IMR-90 (cell line): ENCODE data around the gene ZNF521. TPM values are rescaled to one million over a fixed set of nuclear protein-coding genes. Genes with fewer than 3 reads are reported as not detected.

ENCODE experiments used
- ATAC-seq: fragments of 200-7000 bp; cut with Tn5 transposase; 2 replicates; pipeline ENCODE4 v1.9.1; 2020; ENCODE audit warnings: low read depth, mild to moderate bottlenecking, moderate library complexity
- BruUV-seq: library from RNA; stranded (reverse); fragments of 400-500 nt; replicated peaks from 2 replicates; lab custom pipeline; 2021; lab: Mats Ljungman, UMichigan
- CTCF ChIA-PET: fragments of 300-600 bp; formaldehyde crosslinking; extraction: SDS; loops from one replicate; lab custom pipeline; 2021; ENCODE audit warnings: antibody characterized with exemption; lab: Yijun Ruan, JAX
- POLR2A ChIA-PET: fragments of 300-600 bp; sonication (Branson Sonifier 250); formaldehyde crosslinking; loops from one replicate; lab custom pipeline; 2022; ENCODE audit warnings: antibody characterized with exemption; ENCODE audit not compliant: unreplicated experiment; lab: Charles Lee
- DNase-seq: peaks from one replicate; pipeline ENCODE4 v3.0.0; 2013
- H2AFZ ChIP-seq: replicated peaks from 2 replicates; pipeline ENCODE3; 2013; ENCODE audit warnings: low read length, mild to moderate bottlenecking; ENCODE audit not compliant: poor library complexity
- H2AK5ac ChIP-seq: 2 replicates; pipeline ENCODE4 v1.6.1; 2013; ENCODE audit warnings: low read depth, low read length, inconsistent platforms
- H2AK9ac ChIP-seq: replicated peaks from 2 replicates; pipeline ENCODE3; 2013; ENCODE audit warnings: mild to moderate bottlenecking, low read depth, low read length, moderate library complexity; ENCODE audit not compliant: poor library complexity
- H2BK120ac ChIP-seq: 2 replicates; pipeline ENCODE4 v1.6.1; 2013; ENCODE audit warnings: low read depth, low read length, inconsistent platforms
- H2BK15ac ChIP-seq: 3 replicates; pipeline ENCODE4 v1.6.1; 2013; ENCODE audit warnings: low read depth, low read length, inconsistent platforms
- H2BK20ac ChIP-seq: 2 replicates; pipeline ENCODE4 v1.6.1; 2013; ENCODE audit warnings: low read depth, mild to moderate bottlenecking, inconsistent platforms, low read length, moderate library complexity
- H2BK5ac ChIP-seq: 2 replicates; pipeline ENCODE4 v1.6.1; 2013; ENCODE audit warnings: mild to moderate bottlenecking, low read depth, low read length, inconsistent platforms; ENCODE audit not compliant: poor library complexity, severe bottlenecking
- H3K14ac ChIP-seq: replicated peaks from 2 replicates; pipeline ENCODE4 v1.6.1; 2013; ENCODE audit warnings: low read depth, low read length, inconsistent platforms
- H3K18ac ChIP-seq: 2 replicates; pipeline ENCODE4 v1.6.1; 2013; ENCODE audit warnings: low read depth, low read length, control low read depth
- H3K23ac ChIP-seq: 2 replicates; pipeline ENCODE4 v1.6.1; 2013; ENCODE audit warnings: low read depth, low read length, inconsistent platforms
- H3K27ac ChIP-seq: 2 replicates; pipeline ENCODE4 v1.5.1; 2013; ENCODE audit warnings: mild to moderate bottlenecking, control low read depth, low read length; ENCODE audit not compliant: insufficient read depth
- H3K27me3 ChIP-seq: 2 replicates; pipeline ENCODE4 v1.6.1; 2013; ENCODE audit warnings: low read length; ENCODE audit not compliant: control insufficient read depth, insufficient read depth
- H3K36me3 ChIP-seq: 2 replicates; pipeline ENCODE4 v1.6.1; 2013; ENCODE audit warnings: low read length, mixed read lengths; ENCODE audit not compliant: control insufficient read depth, insufficient read depth
- H3K4ac ChIP-seq: 2 replicates; pipeline ENCODE4 v1.6.1; 2013; ENCODE audit warnings: low read depth, low read length, inconsistent platforms
- H3K4me1 ChIP-seq: 2 replicates; pipeline ENCODE4 v1.6.1; 2013; ENCODE audit warnings: low read length, mixed read lengths; ENCODE audit not compliant: control insufficient read depth, insufficient read depth
- H3K4me2 ChIP-seq: 2 replicates; pipeline ENCODE4 v1.6.1; 2013; ENCODE audit warnings: low read depth, mild to moderate bottlenecking, control low read depth, low read length, moderate library complexity
- H3K4me3 ChIP-seq: 2 replicates; pipeline ENCODE4 v1.5.1; 2013; ENCODE audit warnings: low read depth, mild to moderate bottlenecking, control low read depth, low read length, moderate library complexity; ENCODE audit not compliant: insufficient read depth
- H3K56ac ChIP-seq: 2 replicates; pipeline ENCODE4 v1.6.1; 2013; ENCODE audit warnings: low read length, inconsistent platforms; ENCODE audit not compliant: insufficient read depth; ENCODE audit errors: extremely low read depth
- H3K79me1 ChIP-seq, 2 experiments: 2 replicates each; pipeline ENCODE4 v1.6.1; 2013; ENCODE audit warnings: low read length in 2 of 2, inconsistent platforms in 1 of 2, low read depth in 1 of 2
- H3K9ac ChIP-seq: 2 replicates; pipeline ENCODE4 v1.6.1; 2013; ENCODE audit warnings: low read depth, low read length, control low read depth
- H3K9me1 ChIP-seq: 2 replicates; pipeline ENCODE4 v1.6.1; 2013; ENCODE audit warnings: low read length, inconsistent platforms; ENCODE audit not compliant: insufficient read depth
- H3K9me3 ChIP-seq: 2 replicates; pipeline ENCODE4 v1.6.1; 2013; ENCODE audit warnings: low read length; ENCODE audit not compliant: control insufficient read depth, insufficient read depth
- H4K20me1 ChIP-seq: 2 replicates; pipeline ENCODE4 v1.6.1; 2013; ENCODE audit warnings: low read length, inconsistent platforms; ENCODE audit not compliant: insufficient read depth
- H4K5ac ChIP-seq: 2 replicates; pipeline ENCODE4 v1.6.1; 2013; ENCODE audit warnings: mild to moderate bottlenecking, low read depth, low read length, control low read depth
- H4K8ac ChIP-seq, 2 experiments: 2 replicates each; pipeline ENCODE4 v1.6.1; 2013; ENCODE audit warnings: low read depth in 2 of 2, low read length in 2 of 2, control low read depth in 1 of 2, inconsistent platforms in 1 of 2
- H4K91ac ChIP-seq: 2 replicates; pipeline ENCODE4 v1.6.1; 2013; ENCODE audit warnings: low read depth, low read length, inconsistent platforms; ENCODE audit not compliant: insufficient read depth
- BHLHE40 ChIP-seq: fragments of 150-350 bp; IDR thresholded peaks from 2 replicates; pipeline ENCODE4 v1.6.1; 2016; ENCODE audit warnings: mild to moderate bottlenecking, low read depth, low read length
- CEBPB ChIP-seq: IDR thresholded peaks from 2 replicates; pipeline ENCODE4 v1.6.1; 2012; ENCODE audit warnings: low read depth, low read length, improper control_type of control experiment
- CTCF ChIP-seq: conservative IDR thresholded peaks from 2 replicates; pipeline ENCODE4 v1.5.1; 2012; ENCODE audit warnings: mild to moderate bottlenecking, low read depth, low read length, improper control_type of control experiment
- MAFK ChIP-seq: IDR thresholded peaks from 2 replicates; pipeline ENCODE4 v1.6.1; 2012; ENCODE audit warnings: low read depth, low read length, improper control_type of control experiment
- NFE2L2 ChIP-seq: fragments of 150-350 bp; IDR thresholded peaks from 2 replicates; pipeline ENCODE4 v1.6.1; 2016; ENCODE audit warnings: low read depth, mild to moderate bottlenecking, low read length
- POLR2A ChIP-seq: IDR thresholded peaks from 2 replicates; pipeline ENCODE4 v1.6.1; 2012; ENCODE audit warnings: mild to moderate bottlenecking, low read depth, low read length
- SMC3 ChIP-seq: fragments of 150-350 bp; IDR thresholded peaks from 2 replicates; pipeline ENCODE4 v1.6.1; 2016; ENCODE audit warnings: low read depth, mild to moderate bottlenecking, antibody characterized with exemption, low read length, moderate library complexity
- USF2 ChIP-seq: fragments of 150-350 bp; IDR thresholded peaks from 2 replicates; pipeline ENCODE4 v1.6.1; 2017; ENCODE audit warnings: mild to moderate bottlenecking, antibody characterized with exemption, low read length, low read depth
- WGBS, 2 experiments: methylation state at CpG; one replicate each; pipeline versions ENCODE4 v1.1.5 to v1.1.7; 2013; ENCODE audit warnings: missing lambda C conversion rate in 2 of 2; ENCODE audit not compliant: insufficient read length in 1 of 2; ENCODE audit errors: extremely low coverage in 2 of 2; 5-methylcytosine and 5-hydroxymethylcytosine counted together
- dilution Hi-C: fragments of 300-500 bp; cut with HindIII; formaldehyde crosslinking; loops from one replicate; pipeline ENCODE4 v1.14.3; 2018; ENCODE audit warnings: low sequenced_read_pairs; ENCODE audit not compliant: unreplicated experiment
- in situ Hi-C: fragments of 300-500 bp; cut with MboI; formaldehyde crosslinking; loops from 3 replicates; pipeline ENCODE4 v1.14.3; 2019; ENCODE audit warnings: low sequenced_read_pairs, inconsistent platforms, mixed read lengths
- intact Hi-C: fragments of 100-400 bp; cut with micrococcal nuclease; formaldehyde crosslinking; loops from 2 replicates; pipeline ENCODE4 v1.10.0; 2022
- polyA plus RNA-seq, 3 experiments: library from polyadenylated mRNA; depleted of rRNA; stranded (reverse); fragments of >200 nt; gene quantifications; 2 replicates each; pipeline ENCODE4 v1.2.3, GENCODE V29; 2012; ENCODE audit warnings: low replicate concordance in 1 of 3
- total RNA-seq: library from RNA; depleted of rRNA; stranded (reverse); fragments of >200 nt; gene quantifications from 2 replicates; pipeline ENCODE4 v1.2.3, GENCODE V29; 2012

Gene ZNF521
- total and polyA plus RNA-seq, 2 of the 4 experiments (the other 2 are of a cell fraction), result 21.5 to 59.3 TPM

- ATAC-seq, result no peak
- Histone ChIP-seq H2AK9ac (no peak overlapping the region), H3K18ac (no peak overlapping the region), H3K14ac (no peak overlapping the region; the same call in 1 of the 2 replicates), H3K4ac (no peak overlapping the region), H3K4me3 (no peak overlapping the region), H3K27me3 (no peaks in the 10 kb centered on the region), H2BK20ac (no peak overlapping the region), H2AFZ (no peak overlapping the region), H3K9ac (no peak overlapping the region), H3K27ac (no peak overlapping the region), H3K4me2 (no peak overlapping the region), H2AK5ac (no peak overlapping the region), H3K56ac (no peak overlapping the region), H3K9me1 (peaks cover 13% of the 10 kb centered on the region; the same call in 1 of the 2 replicates), H3K79me1 (peaks cover 0 to 22% of the 10 kb centered on the region in 2 experiments; a peak in 2 of 4 replicates), H3K23ac (no peak overlapping the region), H3K9me3 (no peaks in the 10 kb centered on the region), H4K8ac (no peak overlapping the region), H4K5ac (no peak overlapping the region), H2BK15ac (no peak overlapping the region), H3K4me1 (peaks cover 4% of the 10 kb centered on the region; the same call in 1 of the 2 replicates), H2BK120ac (no peak overlapping the region), H4K91ac (no peak overlapping the region), H2BK5ac (no peak overlapping the region), H3K36me3 (peaks cover 4% of the 10 kb centered on the region; the same call in 1 of the 2 replicates), H4K20me1 (peaks cover 3% of the 10 kb centered on the region; the same call in 1 of the 2 replicates)
- POLR2A ChIA-PET, result no interaction called here
- dilution Hi-C loops (no loop called here), intact Hi-C loops (no loop called here), in situ Hi-C loops (no loop called here)
- no peak for TF ChIP-seq MAFK
- no peak for TF ChIP-seq SMC3
- TF ChIP-seq POLR2A, result no peak
- no peak for TF ChIP-seq BHLHE40
- no peak; the same call in 1 of the 2 replicates for TF ChIP-seq USF2
- no peak for TF ChIP-seq CEBPB
- no peak for TF ChIP-seq NFE2L2
- TF ChIP-seq CTCF, result no peak
- no peak for DNase-seq
- CTCF ChIA-PET, result no interaction called here
- no TSS peak for BruUV-seq
- WGBS, 2 experiments, result no CpG with 5 or more reads among the region's 9 CpGs
Measured at GRCh38 chr18:25136416-25137196, 215.4 kb downstream of the ZNF521 start.
